ENCODE measurements around the gene MED13L. TPM values are rescaled to one million over a fixed set of nuclear protein-coding genes. Genes with fewer than 3 reads are reported as not detected.

The MED13L gene
- total RNA-seq, 2 experiments from 2014 or later = 112 to 120 TPM

GRCh38 chr12:116217045-116217735 is 60.3 kb downstream of the MED13L start:
- POLR2A ChIA-PET = no interaction called here
- H3K4me1 Mint-ChIP-seq = peaks cover 28% of the 10 kb centered on the region

GRCh38 chr12:116216022-116216756 is 61.3 kb downstream of the MED13L start:
- H3K4me1 Mint-ChIP-seq = peaks cover 28% of the 10 kb centered on the region
- no peak for DNase-seq
- H3K4me3 Mint-ChIP-seq = no peak overlapping the region
- ATAC-seq (ENCODE audit: low read depth) = no peak
- no peak overlapping the region for H3K27ac Mint-ChIP-seq
- peaks cover 1% of the 10 kb centered on the region for H3K27me3 Mint-ChIP-seq
- no peaks in the 10 kb centered on the region for H3K9me3 Mint-ChIP-seq
- H3K36me3 Mint-ChIP-seq = no peaks in the 10 kb centered on the region
- POLR2A ChIA-PET = interaction anchor here (0.6 kb wide), 1 partner anchor 62 kb away, joined by 4 read pairs; no protein-coding TSS in a partner anchor

More at GRCh38 chr12:116217045-116217735, 60.3 kb downstream of the MED13L start:
- Mint-ChIP-seq H3K36me3 (peaks cover under 1% of the 10 kb centered on the region), H3K27me3 (peaks cover 1% of the 10 kb centered on the region), H3K27ac (no peak overlapping the region), H3K4me3 (no peak overlapping the region), H3K9me3 (no peaks in the 10 kb centered on the region)
- no peak for DNase-seq
- ATAC-seq (ENCODE audit: low read depth) = no peak

- H3K9me3 Mint-ChIP-seq = no peaks in the 10 kb centered on the region
- no peak for DNase-seq
- ATAC-seq (ENCODE audit: low read depth) = no peak
- no peak overlapping the region for H3K4me3 Mint-ChIP-seq
- peaks cover 1% of the 10 kb centered on the region for H3K27me3 Mint-ChIP-seq
- H3K27ac Mint-ChIP-seq = no peak overlapping the region
- peaks cover 38% of the 10 kb centered on the region for H3K4me1 Mint-ChIP-seq
- H3K36me3 Mint-ChIP-seq = no peaks in the 10 kb centered on the region
- POLR2A ChIA-PET = no interaction called here
These were observed 62.5 kb downstream of the MED13L start for GRCh38 chr12:116215023-116215422.

- Mint-ChIP-seq H3K27ac (no peak overlapping the region), H3K4me1 (peaks cover 45% of the 10 kb centered on the region), H3K36me3 (no peaks in the 10 kb centered on the region), H3K9me3 (no peaks in the 10 kb centered on the region), H3K4me3 (no peak overlapping the region), H3K27me3 (peaks cover 1% of the 10 kb centered on the region)
- POLR2A ChIA-PET = no interaction called here
- ATAC-seq (ENCODE audit: low read depth) (no peak), DNase-seq (no peak)
These were observed 63.5 kb downstream of the MED13L start for GRCh38 chr12:116213885-116214527.

- Mint-ChIP-seq H3K9me3 (no peaks in the 10 kb centered on the region), H3K36me3 (no peaks in the 10 kb centered on the region), H3K27ac (no peak overlapping the region), H3K4me1 (peaks cover 45% of the 10 kb centered on the region), H3K4me3 (no peak overlapping the region), H3K27me3 (peaks cover 1% of the 10 kb centered on the region)
- ATAC-seq (ENCODE audit: low read depth) (no peak), DNase-seq (no peak)
- POLR2A ChIA-PET = no interaction called here
These were observed 64.5 kb downstream of the MED13L start for GRCh38 chr12:116213014-116213413.

GRCh38 chr12:116210762-116211161 is 66.7 kb downstream of the MED13L start:
- no peak for DNase-seq
- Mint-ChIP-seq H3K36me3 (peaks cover 3% of the 10 kb centered on the region), H3K9me3 (no peaks in the 10 kb centered on the region), H3K27ac (no peak overlapping the region), H3K4me3 (peak overlapping the region; percentile 26), H3K4me1 (peaks cover 37% of the 10 kb centered on the region), H3K27me3 (peaks cover 1% of the 10 kb centered on the region)
- POLR2A ChIA-PET = no interaction called here
- no peak for ATAC-seq (ENCODE audit: low read depth)

GRCh38 chr12:116210131-116210530 is 67.4 kb downstream of the MED13L start:
- POLR2A ChIA-PET = no interaction called here
- H3K27ac Mint-ChIP-seq = no peak overlapping the region
- H3K27me3 Mint-ChIP-seq = peaks cover 1% of the 10 kb centered on the region
- ATAC-seq (ENCODE audit: low read depth) = no peak
- peaks cover 31% of the 10 kb centered on the region for H3K4me1 Mint-ChIP-seq
- peak overlapping the region; percentile 20 for H3K4me3 Mint-ChIP-seq
- no peak for DNase-seq
- H3K36me3 Mint-ChIP-seq = peaks cover 5% of the 10 kb centered on the region
- H3K9me3 Mint-ChIP-seq = no peaks in the 10 kb centered on the region

- peaks cover 8% of the 10 kb centered on the region for H3K36me3 Mint-ChIP-seq
- H3K9me3 Mint-ChIP-seq = no peaks in the 10 kb centered on the region
- POLR2A ChIA-PET = no interaction called here
- no peak overlapping the region for H3K27ac Mint-ChIP-seq
- H3K27me3 Mint-ChIP-seq = peaks cover 1% of the 10 kb centered on the region
- no peak for ATAC-seq (ENCODE audit: low read depth)
- no peak overlapping the region for H3K4me3 Mint-ChIP-seq
- peaks cover 28% of the 10 kb centered on the region for H3K4me1 Mint-ChIP-seq
- no peak for DNase-seq
These were observed 68.0 kb downstream of the MED13L start for GRCh38 chr12:116209503-116209902.

- Mint-ChIP-seq H3K27ac (no peak overlapping the region), H3K9me3 (no peaks in the 10 kb centered on the region), H3K4me3 (no peak overlapping the region), H3K27me3 (no peaks in the 10 kb centered on the region), H3K4me1 (peaks cover 23% of the 10 kb centered on the region), H3K36me3 (peaks cover 10% of the 10 kb centered on the region)
- ATAC-seq (ENCODE audit: low read depth) = no peak
- DNase-seq = no peak
- POLR2A ChIA-PET = no interaction called here
These were observed 70.2 kb downstream of the MED13L start for GRCh38 chr12:116207274-116207673.

GRCh38 chr12:116206828-116207227 is 70.7 kb downstream of the MED13L start:
- ATAC-seq (ENCODE audit: low read depth) = no peak
- no peaks in the 10 kb centered on the region for H3K27me3 Mint-ChIP-seq

GRCh38 chr12:116204785-116205184 is 72.7 kb downstream of the MED13L start:
- DNase-seq (no peak), ATAC-seq (ENCODE audit: low read depth) (no peak)
- H3K36me3 Mint-ChIP-seq = peaks cover 15% of the 10 kb centered on the region
- no peaks in the 10 kb centered on the region for H3K27me3 Mint-ChIP-seq
- no peaks in the 10 kb centered on the region for H3K9me3 Mint-ChIP-seq
- POLR2A ChIA-PET = interaction anchor here (1.1 to 1.2 kb wide), 2 partner anchors 10 to 17 kb away, joined by 3 read pairs; no protein-coding TSS in a partner anchor
- H3K4me1 Mint-ChIP-seq = peaks cover 11% of the 10 kb centered on the region
- no peak overlapping the region for H3K27ac Mint-ChIP-seq
- H3K4me3 Mint-ChIP-seq = no peak overlapping the region

More at GRCh38 chr12:116206828-116207227, 70.7 kb downstream of the MED13L start:
- H3K4me1 Mint-ChIP-seq = peaks cover 23% of the 10 kb centered on the region
- peaks cover 10% of the 10 kb centered on the region for H3K36me3 Mint-ChIP-seq
- no peak for DNase-seq
- H3K27ac Mint-ChIP-seq = no peak overlapping the region
- POLR2A ChIA-PET = no interaction called here
- no peaks in the 10 kb centered on the region for H3K9me3 Mint-ChIP-seq
- H3K4me3 Mint-ChIP-seq = no peak overlapping the region

- ATAC-seq (ENCODE audit: low read depth) = no peak
- no peaks in the 10 kb centered on the region for H3K9me3 Mint-ChIP-seq
- no peak for DNase-seq
- peaks cover 17% of the 10 kb centered on the region for H3K36me3 Mint-ChIP-seq
- peaks cover 7% of the 10 kb centered on the region for H3K4me1 Mint-ChIP-seq
- H3K4me3 Mint-ChIP-seq = no peak overlapping the region
- no peaks in the 10 kb centered on the region for H3K27me3 Mint-ChIP-seq
- POLR2A ChIA-PET = interaction anchor here (1.2 kb wide), 1 partner anchor 10 kb away, joined by 3 read pairs; no protein-coding TSS in a partner anchor
- no peak overlapping the region for H3K27ac Mint-ChIP-seq
These were observed 73.3 kb downstream of the MED13L start for GRCh38 chr12:116204169-116204568.

GRCh38 chr12:116202940-116203339 is 74.6 kb downstream of the MED13L start:
- Mint-ChIP-seq H3K27me3 (no peaks in the 10 kb centered on the region), H3K36me3 (peaks cover 17% of the 10 kb centered on the region), H3K27ac (no peak overlapping the region), H3K4me1 (peaks cover 7% of the 10 kb centered on the region), H3K4me3 (no peak overlapping the region), H3K9me3 (no peaks in the 10 kb centered on the region)
- DNase-seq = no peak
- ATAC-seq (ENCODE audit: low read depth) = no peak
- POLR2A ChIA-PET = no interaction called here
